Measurements from ENCODE around the gene FEZ2.

FEZ2 gene

GRCh38 chr2:36573165-36573564, 24.8 kb downstream of the FEZ2 start:
- no peak for DNase-seq (ENCODE audit: low spot score)
- TF ChIP-seq, protein P1, sequence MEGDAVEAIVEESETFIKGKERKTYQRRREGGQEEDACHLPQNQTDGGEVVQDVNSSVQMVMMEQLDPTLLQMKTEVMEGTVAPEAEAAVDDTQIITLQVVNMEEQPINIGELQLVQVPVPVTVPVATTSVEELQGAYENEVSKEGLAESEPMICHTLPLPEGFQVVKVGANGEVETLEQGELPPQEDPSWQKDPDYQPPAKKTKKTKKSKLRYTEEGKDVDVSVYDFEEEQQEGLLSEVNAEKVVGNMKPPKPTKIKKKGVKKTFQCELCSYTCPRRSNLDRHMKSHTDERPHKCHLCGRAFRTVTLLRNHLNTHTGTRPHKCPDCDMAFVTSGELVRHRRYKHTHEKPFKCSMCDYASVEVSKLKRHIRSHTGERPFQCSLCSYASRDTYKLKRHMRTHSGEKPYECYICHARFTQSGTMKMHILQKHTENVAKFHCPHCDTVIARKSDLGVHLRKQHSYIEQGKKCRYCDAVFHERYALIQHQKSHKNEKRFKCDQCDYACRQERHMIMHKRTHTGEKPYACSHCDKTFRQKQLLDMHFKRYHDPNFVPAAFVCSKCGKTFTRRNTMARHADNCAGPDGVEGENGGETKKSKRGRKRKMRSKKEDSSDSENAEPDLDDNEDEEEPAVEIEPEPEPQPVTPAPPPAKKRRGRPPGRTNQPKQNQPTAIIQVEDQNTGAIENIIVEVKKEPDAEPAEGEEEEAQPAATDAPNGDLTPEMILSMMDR (IDR thresholded peaks at IDR 0.05; ENCODE audit: extremely low read depth, insufficient read depth, missing control alignments), result no peak
- in situ Hi-C loops (cut with MboI; ENCODE audit: low pct_unique_long_range_greater_than_20kb, low sequenced_read_pairs, unreplicated experiment), result no loop called here

- DNase-seq (ENCODE audit: low spot score), result no peak
- TF ChIP-seq, protein P1 (IDR thresholded peaks at IDR 0.05; ENCODE audit: extremely low read depth, insufficient read depth, missing control alignments), result no peak
- in situ Hi-C loops (cut with MboI; ENCODE audit: low pct_unique_long_range_greater_than_20kb, low sequenced_read_pairs, unreplicated experiment), result no loop called here
These were observed 25.3 kb downstream of the FEZ2 start for GRCh38 chr2:36572719-36573059.

DNA sequence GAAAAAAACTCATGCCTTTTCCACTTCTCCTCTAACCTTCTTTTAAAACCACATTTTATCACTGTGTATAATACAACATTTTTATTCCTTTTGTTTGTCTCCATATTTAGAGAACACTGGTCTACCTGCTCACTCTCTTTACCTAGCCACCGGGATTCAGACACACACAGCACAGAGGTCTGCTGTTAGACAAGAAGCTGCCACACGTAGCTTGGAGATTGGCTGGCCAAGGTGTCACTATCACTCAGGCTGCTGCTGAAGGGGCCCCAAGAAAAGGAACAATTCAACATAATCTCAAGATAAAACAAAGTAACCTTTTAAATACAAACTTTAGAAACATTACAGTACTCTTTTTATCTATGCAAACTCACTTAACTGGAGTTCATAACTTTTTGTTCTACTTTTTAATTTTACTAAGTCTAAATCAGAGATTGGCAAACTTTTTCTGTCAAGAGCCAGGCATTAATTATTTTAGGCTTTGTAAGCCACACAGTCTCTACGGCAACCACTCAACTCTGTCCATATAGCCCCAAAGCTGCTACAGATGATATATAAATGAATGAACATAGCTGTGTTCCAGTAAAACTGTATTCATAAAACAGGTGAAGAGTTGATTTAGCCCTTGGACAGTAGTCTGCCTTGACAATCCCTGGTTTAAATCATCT, 25.8 kb downstream of the FEZ2 start:
- in situ Hi-C loops (cut with MboI; ENCODE audit: low pct_unique_long_range_greater_than_20kb, low sequenced_read_pairs, unreplicated experiment), result no loop called here
- no peak for DNase-seq (ENCODE audit: low spot score)
- TF ChIP-seq, protein P1 (IDR thresholded peaks at IDR 0.05; ENCODE audit: extremely low read depth, insufficient read depth, missing control alignments), result no peak

DNA sequence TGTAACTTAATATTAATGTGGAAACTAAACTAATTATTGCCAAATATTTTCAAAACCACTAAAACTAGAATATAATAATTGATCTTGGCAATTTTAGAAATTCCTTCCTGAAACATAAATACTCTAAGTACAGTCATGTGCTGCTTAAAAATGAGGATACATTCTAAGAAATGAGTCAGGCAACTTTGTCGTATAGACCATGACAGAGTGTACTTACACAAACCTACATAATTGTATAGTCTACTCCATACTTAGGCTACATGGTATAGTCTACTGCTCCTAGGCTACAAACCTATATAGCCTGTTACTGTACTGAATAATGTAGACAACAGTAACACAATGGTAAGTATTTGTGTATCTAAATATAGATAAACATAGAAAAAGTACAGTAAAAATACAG, 27.6 kb downstream of the FEZ2 start:
- TF ChIP-seq, protein P1 (IDR thresholded peaks at IDR 0.05; ENCODE audit: extremely low read depth, insufficient read depth, missing control alignments), result no peak
- in situ Hi-C loops (cut with MboI; ENCODE audit: low pct_unique_long_range_greater_than_20kb, low sequenced_read_pairs, unreplicated experiment), result no loop called here
- no peak for DNase-seq (ENCODE audit: low spot score)

GRCh38 chr2:36569267-36569856, 28.6 kb downstream of the FEZ2 start:
- no peak for DNase-seq (ENCODE audit: low spot score)
- in situ Hi-C loops (cut with MboI; ENCODE audit: low pct_unique_long_range_greater_than_20kb, low sequenced_read_pairs, unreplicated experiment), result no loop called here
- TF ChIP-seq, protein P1 (IDR thresholded peaks at IDR 0.05; ENCODE audit: extremely low read depth, insufficient read depth, missing control alignments), result no peak

- in situ Hi-C loops (cut with MboI; ENCODE audit: low pct_unique_long_range_greater_than_20kb, low sequenced_read_pairs, unreplicated experiment), result no loop called here
- no peak for DNase-seq (ENCODE audit: low spot score)
- TF ChIP-seq, protein P1 (IDR thresholded peaks at IDR 0.05; ENCODE audit: extremely low read depth, insufficient read depth, missing control alignments), result no peak
These were observed 29.3 kb downstream of the FEZ2 start for GRCh38 chr2:36568516-36569246.
